GM23338 (cell line): Measurements from ENCODE around the gene KRTAP5-6. TPM values are rescaled to one million over a fixed set of nuclear protein-coding genes. Genes with fewer than 3 reads are reported as not detected.

Experiments used
- ATAC-seq: fragments of 200-7000 bp; cut with Tn5 transposase; 3 replicates; pipeline ENCODE4 v1.9.1; 2020
- DNase-seq: peaks from one replicate; pipeline ENCODE4 v3.0.0-alpha.2; 2015; ENCODE audit warnings: low spot score
- H2AFZ ChIP-seq: fragments of 200-600 bp; sonication (generic); 2 replicates; pipeline ENCODE4 v1.8.0; 2016; ENCODE audit warnings: antibody characterized with exemption, mild to moderate bottlenecking, moderate library complexity
- H3F3A ChIP-seq: fragments of 200-600 bp; sonication (generic); replicated peaks from 2 replicates; pipeline ENCODE4 v1.8.0; 2017; ENCODE audit warnings: antibody characterized with exemption, mixed run types, low read depth
- H3K27ac ChIP-seq: fragments of 200-600 bp; sonication (generic); 2 replicates; pipeline ENCODE4 v1.6.1; 2016; ENCODE audit warnings: low read depth
- H3K27me3 ChIP-seq: fragments of 200-600 bp; sonication (generic); 2 replicates; pipeline ENCODE4 v1.8.0; 2016; ENCODE audit warnings: mild to moderate bottlenecking, mixed run types, moderate library complexity; ENCODE audit not compliant: insufficient read depth
- H3K36me3 ChIP-seq: fragments of 200-600 bp; sonication (generic); 2 replicates; pipeline ENCODE4 v1.8.0; 2016; ENCODE audit warnings: mild to moderate bottlenecking; ENCODE audit not compliant: insufficient read depth
- H3K4me1 ChIP-seq: fragments of 200-600 bp; sonication (generic); 2 replicates; pipeline ENCODE4 v1.8.0; 2016; ENCODE audit warnings: mild to moderate bottlenecking, moderate library complexity; ENCODE audit not compliant: insufficient read depth
- H3K4me2 ChIP-seq: fragments of 200-600 bp; sonication (generic); 2 replicates; pipeline ENCODE4 v1.7.1; 2017; ENCODE audit warnings: mixed run types
- H3K4me3 ChIP-seq: fragments of 200-600 bp; sonication (generic); 2 replicates; pipeline ENCODE4 v1.6.1; 2016; ENCODE audit warnings: mixed run types
- H3K79me2 ChIP-seq: fragments of 200-600 bp; sonication (generic); replicated peaks from 2 replicates; pipeline ENCODE4 v1.8.0; 2017; ENCODE audit warnings: mild to moderate bottlenecking; ENCODE audit not compliant: insufficient read depth
- H3K9me2 ChIP-seq: fragments of 200-600 bp; sonication (generic); 2 replicates; pipeline ENCODE4 v1.8.0; 2017; ENCODE audit not compliant: insufficient read depth
- H4K20me1 ChIP-seq: fragments of 200-600 bp; sonication (generic); replicated peaks from 2 replicates; pipeline ENCODE4 v1.8.0; 2017; ENCODE audit warnings: mild to moderate bottlenecking; ENCODE audit not compliant: insufficient read depth
- H3K27ac Mint-ChIP-seq: 2 replicates; pipeline ENCODE4 v1.8.0; 2020; ENCODE audit warnings: inconsistent platforms, mild to moderate bottlenecking, moderate library complexity, mixed read lengths
- H3K27me3 Mint-ChIP-seq: 3 replicates; pipeline ENCODE4 v1.8.0; 2022; ENCODE audit warnings: low read depth, mild to moderate bottlenecking, moderate library complexity, mixed read lengths, inconsistent platforms; ENCODE audit not compliant: insufficient read depth, poor library complexity
- H3K36me3 Mint-ChIP-seq: 3 replicates; pipeline ENCODE4 v1.8.0; 2021; ENCODE audit warnings: low read depth, mild to moderate bottlenecking, inconsistent platforms, moderate library complexity, mixed read lengths
- H3K4me1 Mint-ChIP-seq: 3 replicates; pipeline ENCODE4 v1.8.0; 2020; ENCODE audit warnings: mild to moderate bottlenecking, inconsistent platforms, mixed read lengths
- H3K4me3 Mint-ChIP-seq: 3 replicates; pipeline ENCODE4 v1.8.0; 2021; ENCODE audit warnings: moderate library complexity, mild to moderate bottlenecking, inconsistent platforms, mixed read lengths
- H3K9me3 Mint-ChIP-seq: 3 replicates; pipeline ENCODE4 v1.8.0; 2020; ENCODE audit warnings: moderate library complexity, mild to moderate bottlenecking, inconsistent platforms, mixed read lengths
- EZH2 ChIP-seq: fragments of 200-600 bp; sonication (generic); IDR thresholded peaks from one replicate; pipeline ENCODE4 v1.8.0; 2017; ENCODE audit warnings: antibody characterized with exemption, mild to moderate bottlenecking, low read depth; ENCODE audit not compliant: unreplicated experiment
- EZH2phosphoT487 ChIP-seq: fragments of 200-600 bp; sonication (generic); IDR thresholded peaks from one replicate; pipeline ENCODE4 v1.8.1; 2018; ENCODE audit warnings: antibody characterized with exemption; ENCODE audit not compliant: unreplicated experiment
- ZNF114 ChIP-seq: fragments of 250-450 bp; sonication (Bioruptor Pico); IDR thresholded peaks from 2 replicates; pipeline ENCODE4 v1.5.0; 2020; ENCODE audit warnings: mild to moderate bottlenecking, moderate library complexity
- ZNF331 ChIP-seq: fragments of 250-450 bp; sonication (Bioruptor Pico); IDR thresholded peaks from 2 replicates; pipeline ENCODE4 v1.5.0; 2020; ENCODE audit warnings: low read depth, mild to moderate bottlenecking, moderate library complexity
- long read RNA-seq: library from polyadenylated mRNA; unstranded; transcript quantifications from one replicate; pipeline ENCODE4 v2.0.0, GENCODE V29; 2020; ENCODE audit not compliant: unreplicated experiment
- polyA plus RNA-seq: library from polyadenylated mRNA; unstranded; fragments of >200 nt; fragmentation: Nextera tagmentation; extraction: Ambion mirVana; gene quantifications from 2 replicates; pipeline ENCODE4 v1.2.1, GENCODE V29; 2016
- total RNA-seq: library from RNA; depleted of rRNA; stranded (reverse); fragments of >200 nt; shearing (Covaris generic); gene quantifications from 2 replicates; pipeline ENCODE4 v1.2.3, GENCODE V29; 2014; rRNA removed
- TF ChIP-seq, protein P1 (sequence below): IDR thresholded peaks from one replicate; pipeline ENCODE4 v1.6.1; 2018; ENCODE audit warnings: antibody characterized with exemption; ENCODE audit not compliant: unreplicated experiment
- TF ChIP-seq, protein P2 (sequence below): IDR thresholded peaks from 2 replicates; pipeline ENCODE4 v1.6.1; 2016; ENCODE audit warnings: antibody characterized with exemption

The KRTAP5-6 gene, protein sequence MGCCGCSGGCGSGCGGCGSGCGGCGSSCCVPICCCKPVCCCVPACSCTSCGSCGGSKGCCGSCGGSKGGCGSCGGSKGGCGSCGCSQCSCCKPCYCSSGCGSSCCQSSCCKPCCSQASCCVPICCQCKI
- not detected in 2 replicates for total RNA-seq
- polyA plus RNA-seq = not detected in 2 replicates
- long read RNA-seq = 0 reads

DNA sequence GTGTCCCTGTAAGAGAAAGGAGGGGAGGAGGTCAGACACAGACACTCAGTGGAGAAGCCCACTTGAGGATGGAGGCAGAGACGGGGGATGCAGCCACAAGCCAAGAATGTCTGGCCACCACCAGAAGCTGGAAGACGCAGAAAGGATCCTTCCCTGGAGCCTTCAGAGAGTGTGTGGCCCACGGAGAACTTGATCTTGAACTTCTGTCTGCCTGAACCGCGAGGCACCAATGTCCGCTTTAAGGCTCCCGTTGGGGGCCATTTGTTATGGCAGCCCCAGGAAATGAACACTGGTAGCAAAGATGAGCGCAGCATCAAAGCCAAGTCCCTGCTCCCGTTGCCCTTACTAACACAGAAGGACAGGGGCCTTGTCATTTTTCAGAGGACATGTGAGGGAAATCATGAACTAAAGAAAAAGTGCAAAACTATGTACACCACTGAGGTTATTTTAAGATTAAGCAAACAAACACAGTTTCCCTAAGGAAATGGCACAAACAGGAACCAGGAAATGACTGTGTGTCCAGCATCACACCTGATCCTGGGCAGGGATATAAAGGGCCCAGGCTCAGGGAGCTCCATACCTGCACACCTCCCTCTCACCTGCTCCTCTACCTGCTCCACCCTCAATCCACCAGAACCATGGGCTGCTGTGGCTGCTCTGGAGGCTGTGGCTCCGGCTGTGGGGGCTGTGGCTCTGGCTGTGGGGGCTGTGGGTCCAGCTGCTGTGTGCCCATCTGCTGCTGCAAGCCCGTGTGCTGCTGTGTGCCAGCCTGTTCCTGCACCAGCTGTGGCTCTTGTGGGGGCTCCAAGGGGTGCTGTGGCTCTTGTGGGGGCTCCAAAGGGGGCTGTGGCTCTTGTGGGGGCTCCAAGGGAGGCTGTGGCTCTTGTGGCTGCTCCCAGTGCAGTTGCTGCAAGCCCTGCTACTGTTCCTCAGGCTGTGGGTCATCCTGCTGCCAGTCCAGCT lies at the start of gene KRTAP5-6:
TSS of gene KRTAP5-6 (plus strand) at position 588 of the 963 bp plus-strand sequence. CDS start at position 639, 51 bp downstream.
- no peaks in the 10 kb centered on the region for H3K27me3 ChIP-seq
- peaks cover 18% of the 10 kb centered on the region for H3K27me3 Mint-ChIP-seq
- no peak within 1 kb of the TSS for H3K4me3 ChIP-seq

DNA sequence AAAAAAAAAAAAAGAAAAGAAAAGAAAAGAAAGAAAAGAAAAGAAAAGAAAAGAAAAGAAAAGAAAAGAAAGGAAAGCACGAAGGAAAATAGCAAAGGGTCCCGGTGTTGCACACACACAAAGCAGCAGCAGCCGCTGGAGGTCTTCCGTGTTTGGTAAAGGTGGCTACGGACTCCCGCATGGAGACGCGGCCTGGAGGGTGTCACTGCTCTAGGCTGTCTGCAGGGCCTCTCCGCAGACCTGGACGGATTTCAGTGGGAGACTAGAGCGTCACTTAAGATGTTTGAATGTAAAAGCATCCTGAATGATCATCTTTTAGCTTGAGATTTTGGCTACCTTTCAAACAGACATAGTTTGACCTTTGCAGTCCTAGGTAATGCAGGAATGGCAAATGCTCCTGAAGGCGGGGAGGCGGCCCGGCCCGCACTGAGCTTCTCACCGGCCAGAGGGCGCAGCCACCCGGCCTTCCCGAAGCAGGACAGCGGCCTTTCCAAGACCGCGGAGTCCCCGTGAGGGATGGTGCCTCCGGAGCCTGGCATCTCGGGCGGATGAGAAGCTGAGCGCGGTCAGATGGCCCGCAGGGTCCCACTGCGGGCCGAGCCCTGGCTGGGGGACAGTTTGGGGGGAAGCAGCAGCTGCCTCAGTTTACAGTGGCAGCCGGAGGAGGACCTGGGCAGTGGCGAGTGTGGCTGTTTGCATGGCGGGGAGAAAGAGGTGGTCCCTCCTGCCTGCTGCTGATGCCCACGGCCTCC lies 48.9 kb upstream of the KRTAP5-6 start:
- Mint-ChIP-seq H3K27me3 (peaks cover 2% of the 10 kb centered on the region), H3K4me3 (no peak overlapping the region), H3K36me3 (no peaks in the 10 kb centered on the region), H3K4me1 (0 out of 3 replicates have a peak, but pooled peaks cover 2% of the 10 kb centered on the region), H3K9me3 (no peaks in the 10 kb centered on the region; the same call in 2 of the 3 replicates), H3K27ac (no peak overlapping the region)
- Histone ChIP-seq H3K4me1 (no peaks in the 10 kb centered on the region), H3K27ac (no peak overlapping the region), H3F3A (no peaks in the 10 kb centered on the region), H3K27me3 (no peaks in the 10 kb centered on the region), H3K9me2 (no peaks in the 10 kb centered on the region), H3K4me3 (no peak overlapping the region), H3K4me2 (no peak overlapping the region), H2AFZ (no peak overlapping the region), H3K36me3 (no peaks in the 10 kb centered on the region), H3K79me2 (no peaks in the 10 kb centered on the region), H4K20me1 (no peaks in the 10 kb centered on the region)
- DNase-seq (peak; percentile 35), ATAC-seq (peak; percentile 24)
- TF ChIP-seq, protein P1, sequence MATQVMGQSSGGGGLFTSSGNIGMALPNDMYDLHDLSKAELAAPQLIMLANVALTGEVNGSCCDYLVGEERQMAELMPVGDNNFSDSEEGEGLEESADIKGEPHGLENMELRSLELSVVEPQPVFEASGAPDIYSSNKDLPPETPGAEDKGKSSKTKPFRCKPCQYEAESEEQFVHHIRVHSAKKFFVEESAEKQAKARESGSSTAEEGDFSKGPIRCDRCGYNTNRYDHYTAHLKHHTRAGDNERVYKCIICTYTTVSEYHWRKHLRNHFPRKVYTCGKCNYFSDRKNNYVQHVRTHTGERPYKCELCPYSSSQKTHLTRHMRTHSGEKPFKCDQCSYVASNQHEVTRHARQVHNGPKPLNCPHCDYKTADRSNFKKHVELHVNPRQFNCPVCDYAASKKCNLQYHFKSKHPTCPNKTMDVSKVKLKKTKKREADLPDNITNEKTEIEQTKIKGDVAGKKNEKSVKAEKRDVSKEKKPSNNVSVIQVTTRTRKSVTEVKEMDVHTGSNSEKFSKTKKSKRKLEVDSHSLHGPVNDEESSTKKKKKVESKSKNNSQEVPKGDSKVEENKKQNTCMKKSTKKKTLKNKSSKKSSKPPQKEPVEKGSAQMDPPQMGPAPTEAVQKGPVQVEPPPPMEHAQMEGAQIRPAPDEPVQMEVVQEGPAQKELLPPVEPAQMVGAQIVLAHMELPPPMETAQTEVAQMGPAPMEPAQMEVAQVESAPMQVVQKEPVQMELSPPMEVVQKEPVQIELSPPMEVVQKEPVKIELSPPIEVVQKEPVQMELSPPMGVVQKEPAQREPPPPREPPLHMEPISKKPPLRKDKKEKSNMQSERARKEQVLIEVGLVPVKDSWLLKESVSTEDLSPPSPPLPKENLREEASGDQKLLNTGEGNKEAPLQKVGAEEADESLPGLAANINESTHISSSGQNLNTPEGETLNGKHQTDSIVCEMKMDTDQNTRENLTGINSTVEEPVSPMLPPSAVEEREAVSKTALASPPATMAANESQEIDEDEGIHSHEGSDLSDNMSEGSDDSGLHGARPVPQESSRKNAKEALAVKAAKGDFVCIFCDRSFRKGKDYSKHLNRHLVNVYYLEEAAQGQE = no peak
- TF ChIP-seq EZH2phosphoT487 = no peak
- no peak for TF ChIP-seq EZH2
- TF ChIP-seq, protein P2, sequence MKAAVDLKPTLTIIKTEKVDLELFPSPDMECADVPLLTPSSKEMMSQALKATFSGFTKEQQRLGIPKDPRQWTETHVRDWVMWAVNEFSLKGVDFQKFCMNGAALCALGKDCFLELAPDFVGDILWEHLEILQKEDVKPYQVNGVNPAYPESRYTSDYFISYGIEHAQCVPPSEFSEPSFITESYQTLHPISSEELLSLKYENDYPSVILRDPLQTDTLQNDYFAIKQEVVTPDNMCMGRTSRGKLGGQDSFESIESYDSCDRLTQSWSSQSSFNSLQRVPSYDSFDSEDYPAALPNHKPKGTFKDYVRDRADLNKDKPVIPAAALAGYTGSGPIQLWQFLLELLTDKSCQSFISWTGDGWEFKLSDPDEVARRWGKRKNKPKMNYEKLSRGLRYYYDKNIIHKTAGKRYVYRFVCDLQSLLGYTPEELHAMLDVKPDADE = no peak
- no peak for TF ChIP-seq ZNF114
- no peak for TF ChIP-seq ZNF331 (CRISPR knock-in tag)

More for the DNA sequence above, at the start of gene KRTAP5-6:
- no peaks in the 10 kb centered on the region for H3K9me2 ChIP-seq
- no peak for TF ChIP-seq EZH2
- ATAC-seq = no peak
- H3K4me1 ChIP-seq = 0 out of 2 replicates have a peak, but pooled peaks cover 6% of the 10 kb centered on the region
- H3K4me1 Mint-ChIP-seq = peaks cover 5% of the 10 kb centered on the region; the same call in 2 of the 3 replicates
- no peaks in the 10 kb centered on the region for H4K20me1 ChIP-seq
- H3K36me3 ChIP-seq = no peaks in the 10 kb centered on the region
- no peaks in the 10 kb centered on the region for H3K36me3 Mint-ChIP-seq
- DNase-seq = no peak
- no peak within 1 kb of the TSS for H3K27ac ChIP-seq
- no peak within 1 kb of the TSS for H3K27ac Mint-ChIP-seq
- no peaks in the 10 kb centered on the region; the same call in 1 of the 3 replicates for H3K9me3 Mint-ChIP-seq
- no peaks in the 10 kb centered on the region for H3K79me2 ChIP-seq
- H3F3A ChIP-seq = no peaks in the 10 kb centered on the region
- no peak within 1 kb of the TSS for H3K4me2 ChIP-seq
- H3K4me3 Mint-ChIP-seq = no peak within 1 kb of the TSS
- H2AFZ ChIP-seq = no peak within 1 kb of the TSS
